Measurements from ENCODE around the gene ATF7IP. TPM values are rescaled to one million over a fixed set of nuclear protein-coding genes. Genes with fewer than 3 reads are reported as not detected.

The ATF7IP gene
- total RNA-seq, 1 experiment from 2014 or later: 172 TPM

- Histone ChIP-seq H3K4me2 (ENCODE audit: insufficient read depth, insufficient read length, low read length) (no peak overlapping the region), H3K4me1 (ENCODE audit: insufficient read depth, low read length) (no peaks in the 10 kb centered on the region), H3T11ph (ENCODE audit: low read length) (no peak overlapping the region), H3K18ac (ENCODE audit: insufficient read length, low read depth, low read length) (no peak overlapping the region), H2BK12ac (ENCODE audit: insufficient read length, low read depth, low read length) (no peak overlapping the region), H2AFZ (ENCODE audit: low read length) (no peak overlapping the region), H2BK120ac (ENCODE audit: low read depth, low read length, poor library complexity, severe bottlenecking) (no peak overlapping the region), H3K27ac (ENCODE audit: insufficient read length, low read depth, low read length) (no peak overlapping the region), H3K27me3 (ENCODE audit: insufficient read depth, low read length) (no peaks in the 10 kb centered on the region), H2AK5ac (ENCODE audit: insufficient read length, low read length) (no peak overlapping the region), H3K79me2 (ENCODE audit: insufficient read depth, low read length) (peaks cover 42% of the 10 kb centered on the region; the same call in 1 of the 2 replicates), H4K5ac (ENCODE audit: insufficient read length, low read depth, low read length) (no peak overlapping the region), H3K23ac (ENCODE audit: insufficient read length, low read depth, low read length) (no peak overlapping the region), H3K4ac (ENCODE audit: low read depth, low read length) (no peak overlapping the region), H4K91ac (ENCODE audit: insufficient read length, low read depth, low read length) (no peak overlapping the region), H3K79me1 (ENCODE audit: insufficient read depth, low read depth, low read length, poor library complexity, severe bottlenecking) (peaks cover 9% of the 10 kb centered on the region), H4K8ac (replicated peaks; ENCODE audit: insufficient read length, low read depth, low read length) (no peak overlapping the region), H2BK20ac (ENCODE audit: low read depth, low read length, poor library complexity, severe bottlenecking) (no peak overlapping the region), H2BK15ac (ENCODE audit: low read depth, low read length) (no peak overlapping the region), H4K20me1 (ENCODE audit: control insufficient read depth, insufficient read depth, insufficient read length) (no peaks in the 10 kb centered on the region), H3K14ac (ENCODE audit: insufficient read depth, low read length) (no peak overlapping the region), H3K56ac (ENCODE audit: insufficient read length, low read depth, low read length) (no peak overlapping the region), H3K23me2 (ENCODE audit: insufficient read length, low read depth, low read length, poor library complexity, severe bottlenecking) (no peaks in the 10 kb centered on the region), H3K9ac (ENCODE audit: extremely low read depth, insufficient read length, low read length) (no peak overlapping the region), H2BK5ac (ENCODE audit: insufficient read length, low read length) (no peak overlapping the region), H3K9me3 (ENCODE audit: control insufficient read depth, low read depth, low read length) (no peaks in the 10 kb centered on the region)
- WGBS (ENCODE audit: extremely low coverage, insufficient read length, low lambda C conversion rate): no CpG with 5 or more reads among the region's 3 CpGs
- no peaks in the 10 kb centered on the region; a peak in 1 of 5 replicates for H3K9me3 Mint-ChIP-seq
- DNase-seq: no peak
- no peak overlapping the region for H3K27ac Mint-ChIP-seq
- peaks cover 57 to 80% (median 74%) of the 10 kb centered on the region in 3 experiments for H3K36me3 Mint-ChIP-seq (ENCODE audit: insufficient read depth in 1 of 3, low read depth in 3 of 3)
- peaks cover 16 to 34% of the 10 kb centered on the region in 2 experiments for H3K4me1 Mint-ChIP-seq
- TF ChIP-seq CTCF (conservative IDR thresholded peaks at IDR 0.05): no peak
- H3K4me3 Mint-ChIP-seq: no peak overlapping the region
- H3K27me3 Mint-ChIP-seq (ENCODE audit: low read depth): no peaks in the 10 kb centered on the region
Measured at GRCh38 chr12:14424545-14424944, 59.1 kb downstream of the ATF7IP start.
